SU-DHL-6 (cell line): ENCODE measurements around the gene STAG2.
"Not testable (repeated sequence)": the region's sequence is repeated elsewhere in the genome, so short reads cannot be mapped to it uniquely, and the experiment has no call there.

Experiments
- H2AFZ ChIP-seq: fragments of 200-600 bp; sonication (generic); 2 replicates; pipeline ENCODE4 v1.6.1; 2014; ENCODE audit warnings: low read depth, mild to moderate bottlenecking, moderate library complexity, mixed read lengths, antibody characterized with exemption, low read length; ENCODE audit not compliant: severe bottlenecking
- H3F3A ChIP-seq: fragments of 200-600 bp; shearing (Covaris generic); 2 replicates; pipeline ENCODE4 v1.6.0; 2016; ENCODE audit warnings: antibody characterized with exemption, mild to moderate bottlenecking; ENCODE audit not compliant: insufficient read depth
- H3K27ac ChIP-seq: fragments of 200-600 bp; sonication (generic); 2 replicates; pipeline ENCODE4 v1.5.1; 2016; ENCODE audit warnings: low read depth, mild to moderate bottlenecking, low read length, moderate library complexity, mixed read lengths
- H3K27me3 ChIP-seq: fragments of 200-600 bp; sonication (generic), shearing (Covaris generic); 2 replicates; pipeline ENCODE4 v1.6.0; 2014; ENCODE audit warnings: mild to moderate bottlenecking, low read length
- H3K36me3 ChIP-seq: fragments of 200-600 bp; sonication (generic); 2 replicates; pipeline ENCODE4 v1.6.1; 2014; ENCODE audit warnings: mild to moderate bottlenecking, low read length, mixed read lengths
- H3K4me2 ChIP-seq: fragments of 300-600, 200-600 bp; shearing (Covaris generic), sonication (generic); 2 replicates; pipeline ENCODE4 v1.6.0; 2014; ENCODE audit warnings: low read length, low read depth, mild to moderate bottlenecking; ENCODE audit not compliant: poor library complexity, severe bottlenecking
- H3K4me3 ChIP-seq: fragments of 200-600 bp; sonication (generic); 2 replicates; pipeline ENCODE4 v1.5.1; 2014; ENCODE audit warnings: antibody characterized with exemption, low read length, mild to moderate bottlenecking, mixed read lengths; ENCODE audit not compliant: insufficient read depth, poor library complexity, severe bottlenecking
- H3K79me2 ChIP-seq: fragments of 200-600 bp; sonication (generic); 2 replicates; pipeline ENCODE4 v1.6.1; 2014; ENCODE audit warnings: mild to moderate bottlenecking, low read length, moderate library complexity; ENCODE audit not compliant: insufficient read depth
- H3K9ac ChIP-seq: fragments of 200-600 bp; sonication (generic); 2 replicates; pipeline ENCODE4 v1.7.0; 2014; ENCODE audit warnings: mild to moderate bottlenecking, low read length
- H3K9me2 ChIP-seq: fragments of 200-600 bp; sonication (generic); replicated peaks from 2 replicates; pipeline ENCODE4 v1.6.1; 2014; ENCODE audit warnings: low read length; ENCODE audit not compliant: insufficient read depth
- H3K9me3 ChIP-seq: fragments of 200-600 bp; sonication (generic); 2 replicates; pipeline ENCODE4 v1.6.1; 2014; ENCODE audit warnings: low read length, mixed read lengths; ENCODE audit not compliant: insufficient read depth
- H4K20me1 ChIP-seq: fragments of 200-600 bp; sonication (generic); 2 replicates; pipeline ENCODE4 v1.6.1; 2014; ENCODE audit warnings: low read depth, mild to moderate bottlenecking, antibody characterized with exemption, low read length, moderate library complexity, mixed read lengths
- CTCF ChIP-seq: fragments of 200-600 bp; sonication (generic); IDR thresholded peaks from one replicate; pipeline ENCODE4 v1.5.1; 2017; ENCODE audit warnings: antibody characterized with exemption, mild to moderate bottlenecking, low read length, moderate library complexity; ENCODE audit not compliant: insufficient read depth, poor library complexity, severe bottlenecking
- EZH2phosphoT487 ChIP-seq: fragments of 200-600 bp; sonication (generic), shearing (Covaris generic); conservative IDR thresholded peaks from 2 replicates; pipeline ENCODE4 v1.6.1; 2018; ENCODE audit warnings: mild to moderate bottlenecking, antibody characterized with exemption, low read length, moderate library complexity, mixed read lengths

STAG2 gene

GRCh38 chrX:124097116-124097515 lies 135.6 kb downstream of the STAG2 start:
- no peaks in the 10 kb centered on the region for H3K9me2 ChIP-seq
- H3K27ac ChIP-seq: no peak overlapping the region
- H4K20me1 ChIP-seq: no peaks in the 10 kb centered on the region
- no peak overlapping the region for H3K9ac ChIP-seq
- no peak overlapping the region for H2AFZ ChIP-seq
- H3K4me2 ChIP-seq: no peak overlapping the region
- H3K9me3 ChIP-seq: no peaks in the 10 kb centered on the region
- H3K4me3 ChIP-seq: no peak overlapping the region
- H3K79me2 ChIP-seq: no peaks in the 10 kb centered on the region
- peaks cover 6% of the 10 kb centered on the region; the same call in 1 of the 2 replicates for H3F3A ChIP-seq
- TF ChIP-seq EZH2phosphoT487 (no peak), CTCF (no peak)
- no peaks in the 10 kb centered on the region for H3K27me3 ChIP-seq
- H3K36me3 ChIP-seq: peaks cover 13% of the 10 kb centered on the region; the same call in 1 of the 2 replicates

- H3K27ac ChIP-seq: no peak overlapping the region
- peak; percentile 29 for TF ChIP-seq CTCF
- no peak for TF ChIP-seq EZH2phosphoT487
- H3K4me2 ChIP-seq: no peak overlapping the region
- no peak overlapping the region for H2AFZ ChIP-seq
- no peaks in the 10 kb centered on the region for H4K20me1 ChIP-seq
- no peak overlapping the region for H3K9ac ChIP-seq
- peaks cover 6% of the 10 kb centered on the region; the same call in 1 of the 2 replicates for H3F3A ChIP-seq
- no peaks in the 10 kb centered on the region for H3K9me3 ChIP-seq
- H3K9me2 ChIP-seq: no peaks in the 10 kb centered on the region
- no peak overlapping the region for H3K4me3 ChIP-seq
- peaks cover 11% of the 10 kb centered on the region; the same call in 1 of the 2 replicates for H3K36me3 ChIP-seq
- H3K27me3 ChIP-seq: no peaks in the 10 kb centered on the region
- no peaks in the 10 kb centered on the region for H3K79me2 ChIP-seq
Measured at GRCh38 chrX:124098089-124098488, 136.6 kb downstream of the STAG2 start.

GRCh38 chrX:124103966-124104365 lies 142.5 kb downstream of the STAG2 start:
- H3K9me3 ChIP-seq: no peaks in the 10 kb centered on the region
- H3F3A ChIP-seq: no peaks in the 10 kb centered on the region
- no peak overlapping the region for H3K4me2 ChIP-seq
- H3K4me3 ChIP-seq: no peak overlapping the region
- no peak overlapping the region for H2AFZ ChIP-seq
- H3K27me3 ChIP-seq: no peaks in the 10 kb centered on the region
- H3K9me2 ChIP-seq: no peaks in the 10 kb centered on the region
- H3K79me2 ChIP-seq: no peaks in the 10 kb centered on the region
- no peaks in the 10 kb centered on the region for H4K20me1 ChIP-seq
- no peak overlapping the region for H3K27ac ChIP-seq
- H3K36me3 ChIP-seq: peaks cover 10% of the 10 kb centered on the region; the same call in 1 of the 2 replicates
- no peak for TF ChIP-seq CTCF
- no peak for TF ChIP-seq EZH2phosphoT487
- no peak overlapping the region for H3K9ac ChIP-seq

- not testable (repeated sequence) for H3K27ac ChIP-seq, H2AFZ ChIP-seq, H3K4me2 ChIP-seq, H3K36me3 ChIP-seq, H3K9me3 ChIP-seq, H3K9ac ChIP-seq, H4K20me1 ChIP-seq, H3K79me2 ChIP-seq, H3K27me3 ChIP-seq, H3F3A ChIP-seq, H3K9me2 ChIP-seq, H3K4me3 ChIP-seq
Measured at GRCh38 chrX:124104512-124104911, 143.0 kb downstream of the STAG2 start.
